ENCODE data around the gene CIAO2B. TPM values are rescaled to one million over a fixed set of nuclear protein-coding genes. Genes with fewer than 3 reads are reported as not detected.

CIAO2B gene
- total RNA-seq, 1 donor from 2014 or later = 55.5 TPM

DNA sequence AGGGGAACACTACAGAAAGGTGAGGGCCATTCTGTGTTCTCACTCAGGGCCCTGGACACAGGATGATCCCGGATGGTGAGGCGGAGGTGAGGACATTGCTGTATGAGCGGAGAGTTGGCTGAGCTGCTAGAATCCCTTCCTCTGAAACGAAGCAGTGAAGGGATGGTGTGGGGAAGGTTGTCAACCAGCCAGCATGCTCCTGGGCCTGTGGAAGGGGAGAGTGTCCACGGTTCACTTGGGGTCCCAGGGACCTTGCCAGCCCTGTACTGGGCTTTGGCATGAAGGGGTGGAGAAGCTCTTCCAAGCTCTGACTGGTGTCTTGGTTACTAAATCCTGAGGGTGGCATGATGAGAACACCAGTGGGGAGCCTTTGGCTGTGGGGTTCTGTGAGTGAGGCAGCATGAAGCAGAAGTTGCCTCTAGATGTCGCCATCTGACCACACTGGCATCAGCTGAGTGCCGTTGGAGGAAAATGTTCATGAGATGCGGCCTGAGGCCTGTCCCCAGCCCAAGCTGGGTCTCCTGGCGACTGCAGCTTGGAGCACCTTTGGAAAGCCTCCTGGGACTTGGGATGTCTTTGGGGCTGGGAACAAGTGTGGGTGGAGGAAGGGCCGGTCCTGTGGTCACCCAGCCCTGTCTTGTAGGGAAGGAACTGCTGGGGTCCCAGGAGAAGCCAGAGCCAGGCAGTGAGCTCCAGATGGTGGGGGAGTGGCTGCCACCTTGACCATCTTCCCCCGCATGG is 39.1 kb downstream of the CIAO2B start:
- no peak overlapping the region for H2AFZ ChIP-seq (replicated peaks)
- no peaks in the 10 kb centered on the region for H3F3A ChIP-seq (ENCODE audit: low read depth)
- no peak overlapping the region for H3K9ac ChIP-seq
- TF ChIP-seq EZH2phosphoT487 (IDR thresholded peaks at IDR 0.05) (no peak), EZH2 (IDR thresholded peaks at IDR 0.05) (no peak)
- TF ChIP-seq, protein P1, sequence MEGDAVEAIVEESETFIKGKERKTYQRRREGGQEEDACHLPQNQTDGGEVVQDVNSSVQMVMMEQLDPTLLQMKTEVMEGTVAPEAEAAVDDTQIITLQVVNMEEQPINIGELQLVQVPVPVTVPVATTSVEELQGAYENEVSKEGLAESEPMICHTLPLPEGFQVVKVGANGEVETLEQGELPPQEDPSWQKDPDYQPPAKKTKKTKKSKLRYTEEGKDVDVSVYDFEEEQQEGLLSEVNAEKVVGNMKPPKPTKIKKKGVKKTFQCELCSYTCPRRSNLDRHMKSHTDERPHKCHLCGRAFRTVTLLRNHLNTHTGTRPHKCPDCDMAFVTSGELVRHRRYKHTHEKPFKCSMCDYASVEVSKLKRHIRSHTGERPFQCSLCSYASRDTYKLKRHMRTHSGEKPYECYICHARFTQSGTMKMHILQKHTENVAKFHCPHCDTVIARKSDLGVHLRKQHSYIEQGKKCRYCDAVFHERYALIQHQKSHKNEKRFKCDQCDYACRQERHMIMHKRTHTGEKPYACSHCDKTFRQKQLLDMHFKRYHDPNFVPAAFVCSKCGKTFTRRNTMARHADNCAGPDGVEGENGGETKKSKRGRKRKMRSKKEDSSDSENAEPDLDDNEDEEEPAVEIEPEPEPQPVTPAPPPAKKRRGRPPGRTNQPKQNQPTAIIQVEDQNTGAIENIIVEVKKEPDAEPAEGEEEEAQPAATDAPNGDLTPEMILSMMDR (IDR thresholded peaks at IDR 0.05) = peak; percentile 75
- peak; percentile 79 for DNase-seq (ENCODE audit: low spot score)
- Mint-ChIP-seq H3K4me3 (no peak overlapping the region), H3K27me3 (ENCODE audit: insufficient read depth, low read depth) (peaks cover 7% of the 10 kb centered on the region), H3K4me1 (peaks cover 13% of the 10 kb centered on the region), H3K27ac (no peak overlapping the region), H3K36me3 (no peaks in the 10 kb centered on the region), H3K9me3 (no peaks in the 10 kb centered on the region)
- H3K79me2 ChIP-seq (ENCODE audit: low read depth) = no peaks in the 10 kb centered on the region
- no peak overlapping the region for H3K4me2 ChIP-seq
- no peaks in the 10 kb centered on the region for H3K9me3 ChIP-seq (ENCODE audit: low read depth)
- H3K36me3 ChIP-seq = no peaks in the 10 kb centered on the region
- H3K27me3 ChIP-seq = no peaks in the 10 kb centered on the region
- H4K20me1 ChIP-seq (ENCODE audit: low read depth) = no peaks in the 10 kb centered on the region
- H3K27ac ChIP-seq = no peak overlapping the region
- H3K4me1 ChIP-seq = no peaks in the 10 kb centered on the region
- H3K4me3 ChIP-seq = no peak overlapping the region

DNA sequence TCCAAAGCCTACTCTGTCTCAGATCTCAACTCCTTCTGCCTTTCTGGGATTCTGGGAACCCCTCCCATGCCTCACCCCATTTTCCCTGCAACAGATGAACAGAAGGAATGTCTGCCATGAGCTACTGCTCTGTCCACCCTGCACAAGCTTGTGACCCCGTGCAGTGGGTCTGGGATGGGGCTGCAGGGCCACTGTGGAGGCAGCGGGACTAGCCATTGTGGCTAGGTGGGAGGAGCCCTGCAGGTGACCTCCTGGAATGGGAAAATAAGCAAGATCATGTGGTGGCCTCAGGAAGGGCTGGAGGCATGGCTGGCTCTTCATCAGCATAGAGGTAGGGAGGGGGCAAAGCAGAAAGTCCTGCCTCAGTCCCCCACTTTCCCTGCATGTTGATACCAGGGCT is 40.1 kb downstream of the CIAO2B start:
- no peak overlapping the region for H2AFZ ChIP-seq (replicated peaks)
- Mint-ChIP-seq H3K9me3 (no peaks in the 10 kb centered on the region), H3K36me3 (no peaks in the 10 kb centered on the region), H3K27me3 (ENCODE audit: insufficient read depth, low read depth) (peaks cover 5% of the 10 kb centered on the region), H3K27ac (no peak overlapping the region), H3K4me1 (peaks cover 5% of the 10 kb centered on the region), H3K4me3 (no peak overlapping the region)
- no peaks in the 10 kb centered on the region for H4K20me1 ChIP-seq (ENCODE audit: low read depth)
- H3K4me1 ChIP-seq = no peaks in the 10 kb centered on the region
- no peak overlapping the region for H3K4me2 ChIP-seq
- H3K36me3 ChIP-seq = no peaks in the 10 kb centered on the region
- no peaks in the 10 kb centered on the region for H3F3A ChIP-seq (ENCODE audit: low read depth)
- H3K4me3 ChIP-seq = no peak overlapping the region
- H3K27me3 ChIP-seq = no peaks in the 10 kb centered on the region
- no peaks in the 10 kb centered on the region for H3K9me3 ChIP-seq (ENCODE audit: low read depth)
- H3K9ac ChIP-seq = no peak overlapping the region
- TF ChIP-seq, protein P1 (IDR thresholded peaks at IDR 0.05) = no peak
- TF ChIP-seq EZH2 (IDR thresholded peaks at IDR 0.05) (no peak), EZH2phosphoT487 (IDR thresholded peaks at IDR 0.05) (no peak)
- H3K79me2 ChIP-seq (ENCODE audit: low read depth) = no peaks in the 10 kb centered on the region
- DNase-seq (ENCODE audit: low spot score) = no peak
- H3K27ac ChIP-seq = no peak overlapping the region

DNA sequence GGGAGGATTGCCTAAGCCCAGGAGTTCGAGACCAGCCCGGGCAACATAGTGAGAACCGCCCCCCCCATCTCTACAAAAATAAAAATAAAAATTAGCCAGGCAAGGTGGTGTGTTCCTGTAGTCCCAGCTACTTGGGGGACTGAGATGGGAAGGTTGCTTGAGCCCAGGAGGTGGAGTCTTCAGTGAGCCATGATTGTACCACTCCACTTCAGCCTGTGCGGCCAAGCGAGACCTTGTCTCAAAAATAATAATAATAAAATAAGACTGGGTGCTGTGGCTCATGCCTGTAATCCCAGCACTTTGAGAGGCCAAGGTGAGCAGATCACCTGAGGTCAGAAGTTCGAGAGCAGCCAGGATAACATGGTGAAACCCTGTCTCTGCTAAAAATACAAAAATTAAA is 42.4 kb downstream of the CIAO2B start:
- H3F3A ChIP-seq (ENCODE audit: low read depth) = no peaks in the 10 kb centered on the region
- H3K27ac ChIP-seq = no peak overlapping the region
- DNase-seq (ENCODE audit: low spot score) = no peak
- Mint-ChIP-seq H3K27ac (no peak overlapping the region), H3K4me1 (peaks cover 2% of the 10 kb centered on the region), H3K4me3 (no peak overlapping the region), H3K9me3 (no peaks in the 10 kb centered on the region), H3K36me3 (peaks cover 1% of the 10 kb centered on the region), H3K27me3 (ENCODE audit: insufficient read depth, low read depth) (peaks cover 4% of the 10 kb centered on the region)
- peaks cover 6% of the 10 kb centered on the region for H4K20me1 ChIP-seq (ENCODE audit: low read depth)
- no peaks in the 10 kb centered on the region for H3K27me3 ChIP-seq
- no peaks in the 10 kb centered on the region for H3K79me2 ChIP-seq (ENCODE audit: low read depth)
- no peak overlapping the region for H3K4me2 ChIP-seq
- no peaks in the 10 kb centered on the region for H3K9me3 ChIP-seq (ENCODE audit: low read depth)
- no peak for TF ChIP-seq EZH2phosphoT487 (IDR thresholded peaks at IDR 0.05)
- H3K4me1 ChIP-seq = no peaks in the 10 kb centered on the region
- no peak overlapping the region for H3K9ac ChIP-seq
- H2AFZ ChIP-seq (replicated peaks) = no peak overlapping the region
- peaks cover 3% of the 10 kb centered on the region for H3K36me3 ChIP-seq
- no peak overlapping the region for H3K4me3 ChIP-seq

DNA sequence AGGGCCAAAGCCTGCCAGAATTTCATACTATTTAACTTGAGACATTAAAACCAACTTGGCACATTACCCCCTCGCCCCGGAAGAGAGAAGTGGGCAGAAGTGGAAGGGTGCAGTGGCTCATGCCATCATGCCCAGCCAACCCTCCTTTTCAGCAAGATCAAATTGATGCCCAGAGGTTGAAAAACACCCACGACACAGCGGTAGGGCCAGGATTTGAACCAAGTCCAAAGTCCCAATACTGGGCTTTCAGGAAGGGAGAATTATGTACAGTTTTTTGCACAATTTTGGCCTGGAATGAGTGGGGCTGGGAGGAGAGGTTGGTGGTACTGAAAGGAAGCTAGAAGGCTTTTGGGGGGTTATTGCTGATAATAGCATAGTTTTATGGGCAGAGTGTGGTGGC is 42.8 kb downstream of the CIAO2B start:
- H3K9ac ChIP-seq = no peak overlapping the region
- H3K79me2 ChIP-seq (ENCODE audit: low read depth) = no peaks in the 10 kb centered on the region
- H3F3A ChIP-seq (ENCODE audit: low read depth) = no peaks in the 10 kb centered on the region
- H3K27me3 Mint-ChIP-seq (ENCODE audit: insufficient read depth, low read depth) = peaks cover 4% of the 10 kb centered on the region
- H3K4me3 ChIP-seq = no peak overlapping the region
- H4K20me1 ChIP-seq (ENCODE audit: low read depth) = peaks cover 8% of the 10 kb centered on the region
- H3K4me2 ChIP-seq = no peak overlapping the region
- no peaks in the 10 kb centered on the region for H3K27me3 ChIP-seq
- H3K4me3 Mint-ChIP-seq = no peak overlapping the region
- peaks cover 5% of the 10 kb centered on the region for H3K36me3 Mint-ChIP-seq
- H2AFZ ChIP-seq (replicated peaks) = no peak overlapping the region
- no peaks in the 10 kb centered on the region for H3K4me1 ChIP-seq
- no peak overlapping the region for H3K27ac Mint-ChIP-seq
- DNase-seq (ENCODE audit: low spot score) = no peak
- H3K9me3 ChIP-seq (ENCODE audit: low read depth) = no peaks in the 10 kb centered on the region
- H3K4me1 Mint-ChIP-seq = peaks cover 2% of the 10 kb centered on the region
- H3K9me3 Mint-ChIP-seq = no peaks in the 10 kb centered on the region
- no peak overlapping the region for H3K27ac ChIP-seq
- peaks cover 3% of the 10 kb centered on the region for H3K36me3 ChIP-seq
- TF ChIP-seq EZH2phosphoT487 (IDR thresholded peaks at IDR 0.05) (no peak), EZH2 (IDR thresholded peaks at IDR 0.05) (no peak)
- TF ChIP-seq, protein P1 (IDR thresholded peaks at IDR 0.05) = no peak
